Endothelial cell of umbilical vein (primary cell): ENCODE results near the gene SH3GL1. TPM values are rescaled to one million over a fixed set of nuclear protein-coding genes. Genes with fewer than 3 reads are reported as not detected.

ENCODE experiments used
- microRNA-seq: library from miRNA; unstranded; fragments of <30 nt; microRNA quantifications from one replicate; pipeline ENCODE4 v1.2.0, GENCODE V29; 2021; ENCODE audit warnings: borderline number of aligned reads, borderline replicate concordance
- polyA plus RNA-seq, 4 experiments: library from polyadenylated mRNA; depleted of rRNA in 3 of 4; stranded (reverse) in 3 of 4; unstranded in 1 of 4; fragments of >200 nt; gene quantifications; 2 replicates each; pipeline versions ENCODE4 v1.2.1 to v1.2.3, GENCODE V29; 2011 to 2012; ENCODE audit warnings: missing spikeins in 1 of 4
- small RNA-seq: library from RNA; depleted of rRNA; stranded (forward); fragments of <200 nt; gene quantifications from one replicate; pipeline ENCODE3, GENCODE V24; 2012; ENCODE audit warnings: low replicate concordance, low read depth; ENCODE audit not compliant: insufficient read depth, insufficient read length
- total RNA-seq: library from RNA; stranded (reverse); gene quantifications from 2 replicates; pipeline ENCODE4 v1.2.3, GENCODE V29; 2021

SH3GL1 gene
- total and polyA plus RNA-seq, 2 donors (not counting 3 experiments of a cell fraction or from before 2014, with no cell fraction given) = 143 to 145 TPM

Small RNA genes lying within 50 kb of the gene (microRNA-seq; reads per million reads assigned to microRNA genes)
- gene MIR4746 = 4.6 reads per million, percentile 7 among the genes with 10 or more reads in this experiment

Small RNA genes lying within 50 kb of the gene (small RNA-seq; reads per million reads assigned to genes)
- gene MIR4746 = not detected

Other genes starting within 250 kb of the SH3GL1 start
- not detected in 2 replicates for gene CREB3L3, start 246.9 kb downstream of the SH3GL1 start, total RNA-seq
- not detected in 2 replicates for gene CREB3L3, start 246.9 kb downstream of the SH3GL1 start, polyA plus RNA-seq
- gene SIRT6, start 218.0 kb downstream of the SH3GL1 start, total RNA-seq = 26.9 and 28.1 TPM in 2 replicates
- gene SIRT6, start 218.0 kb downstream of the SH3GL1 start, polyA plus RNA-seq = 36.6 and 41.2 TPM in 2 replicates
- 0.18 and 0.27 TPM in 2 replicates for gene ANKRD24, start 217.9 kb downstream of the SH3GL1 start, total RNA-seq
- 0.07 and 0.08 TPM in 2 replicates for gene ANKRD24, start 217.9 kb downstream of the SH3GL1 start, polyA plus RNA-seq
- gene EBI3, start 171.0 kb downstream of the SH3GL1 start, total RNA-seq = 0.29 and 0.46 TPM in 2 replicates
- 1.0 and 1.8 TPM in 2 replicates for gene EBI3, start 171.0 kb downstream of the SH3GL1 start, polyA plus RNA-seq
- 21.5 and 23.0 TPM in 2 replicates for gene YJU2, start 153.5 kb downstream of the SH3GL1 start, total RNA-seq
- gene YJU2, start 153.5 kb downstream of the SH3GL1 start, polyA plus RNA-seq = 20.7 and 22.9 TPM in 2 replicates
- gene SHD, start 121.3 kb downstream of the SH3GL1 start, total RNA-seq = not detected in 2 replicates
- not detected in 2 replicates for gene SHD, start 121.3 kb downstream of the SH3GL1 start, polyA plus RNA-seq
- gene TMIGD2, start 98.2 kb downstream of the SH3GL1 start, total RNA-seq = not detected in 2 replicates
- gene TMIGD2, start 98.2 kb downstream of the SH3GL1 start, polyA plus RNA-seq = not detected in 2 replicates
- 25.8 and 26.0 TPM in 2 replicates for gene FSD1, start 95.9 kb downstream of the SH3GL1 start, total RNA-seq
- 55.5 and 95.4 TPM in 2 replicates for gene FSD1, start 95.9 kb downstream of the SH3GL1 start, polyA plus RNA-seq
- 11.8 and 12.2 TPM in 2 replicates for gene STAP2, start 61.7 kb downstream of the SH3GL1 start, total RNA-seq
- 21.7 and 21.8 TPM in 2 replicates for gene STAP2, start 61.7 kb downstream of the SH3GL1 start, polyA plus RNA-seq
- 21.1 and 22.1 TPM in 2 replicates for gene MPND, start 57.0 kb downstream of the SH3GL1 start, total RNA-seq
- 13.8 and 14.8 TPM in 2 replicates for gene MPND, start 57.0 kb downstream of the SH3GL1 start, polyA plus RNA-seq
- gene CHAF1A, start 2.1 kb upstream of the SH3GL1 start, total RNA-seq = 44.5 and 47.8 TPM in 2 replicates
- gene CHAF1A, start 2.1 kb upstream of the SH3GL1 start, polyA plus RNA-seq = 19.5 and 32.1 TPM in 2 replicates
- gene UBXN6, start 57.2 kb upstream of the SH3GL1 start, total RNA-seq = 78.5 and 84.5 TPM in 2 replicates
- gene UBXN6, start 57.2 kb upstream of the SH3GL1 start, polyA plus RNA-seq = 93.7 and 171 TPM in 2 replicates
- gene HDGFL2, start 71.8 kb upstream of the SH3GL1 start, total RNA-seq = 79.6 and 89.9 TPM in 2 replicates
- gene HDGFL2, start 71.8 kb upstream of the SH3GL1 start, polyA plus RNA-seq = 27.2 and 39.1 TPM in 2 replicates
- gene PLIN4, start 117.9 kb upstream of the SH3GL1 start, total RNA-seq = not detected in 2 replicates
- 0.01 TPM in 1 of 2 replicates, not detected in the other for gene PLIN4, start 117.9 kb upstream of the SH3GL1 start, polyA plus RNA-seq
- 0.24 TPM in 1 of 2 replicates, not detected in the other for gene PLIN5, start 134.7 kb upstream of the SH3GL1 start, total RNA-seq
- 0.17 and 0.24 TPM in 2 replicates for gene PLIN5, start 134.7 kb upstream of the SH3GL1 start, polyA plus RNA-seq
- 0.31 and 0.42 TPM in 2 replicates for gene LRG1, start 139.5 kb upstream of the SH3GL1 start, total RNA-seq
- 0.21 and 0.24 TPM in 2 replicates for gene LRG1, start 139.5 kb upstream of the SH3GL1 start, polyA plus RNA-seq
- gene SEMA6B, start 159.1 kb upstream of the SH3GL1 start, total RNA-seq = 166 and 176 TPM in 2 replicates
- 97.8 and 108 TPM in 2 replicates for gene SEMA6B, start 159.1 kb upstream of the SH3GL1 start, polyA plus RNA-seq
- gene TNFAIP8L1, start 239.0 kb upstream of the SH3GL1 start, total RNA-seq = 53.7 and 56.1 TPM in 2 replicates
- gene TNFAIP8L1, start 239.0 kb upstream of the SH3GL1 start, polyA plus RNA-seq = 40.0 and 44.8 TPM in 2 replicates